Esophagus muscularis mucosa (tissue), 4 donors: ENCODE data around the gene UBE2E2.

Experiments
- EP300 ChIP-seq: sonication (generic); formaldehyde crosslinking; IDR thresholded peaks from one replicate; pipeline ENCODE4 v1.6.1; 2017; ENCODE audit warnings: antibody characterized with exemption
- POLR2A ChIP-seq: fragments of 450-650 bp; IDR thresholded peaks from one replicate; pipeline ENCODE4 v1.6.1; 2017; ENCODE audit warnings: antibody characterized with exemption, moderate library complexity, mild to moderate bottlenecking, low read depth
- POLR2AphosphoS5 ChIP-seq, 2 donors: sonication (generic); formaldehyde crosslinking; IDR thresholded peaks; one replicate each; pipeline ENCODE4 v1.6.1; 2017; ENCODE audit warnings: antibody characterized with exemption in 2 of 2
- TF ChIP-seq, protein P1 (sequence below), 3 experiments: fragments of 200-600 bp in 2 of 3; fragments of 450-650 bp in 1 of 3; sonication (generic) in 2 of 3; IDR thresholded peaks; one replicate each; pipeline ENCODE4 v1.5.1; 2017 to 2019; ENCODE audit warnings: antibody characterized with exemption in 3 of 3, mild to moderate bottlenecking in 2 of 3, moderate library complexity in 1 of 3

DNA sequence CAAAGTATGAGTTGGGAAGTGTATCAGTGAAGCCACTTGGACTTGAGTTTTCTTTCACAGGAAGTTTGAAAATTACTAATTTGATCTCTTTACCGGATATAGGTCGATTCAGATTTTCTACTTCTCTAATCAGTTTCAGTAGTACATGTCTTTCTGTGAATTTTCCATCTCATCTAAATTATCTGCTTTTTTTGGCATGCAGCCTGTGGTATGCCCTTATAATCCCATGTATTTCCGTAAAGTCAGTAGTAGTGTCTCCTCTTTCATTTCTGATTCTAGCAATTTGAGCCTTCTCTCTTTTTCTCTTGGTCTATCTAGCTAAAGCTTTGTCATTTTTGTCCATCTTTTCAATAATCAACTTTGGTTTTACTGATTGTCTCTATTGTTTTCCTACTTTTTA lies 434.2 kb downstream of the UBE2E2 start:
- TF ChIP-seq, protein P1, sequence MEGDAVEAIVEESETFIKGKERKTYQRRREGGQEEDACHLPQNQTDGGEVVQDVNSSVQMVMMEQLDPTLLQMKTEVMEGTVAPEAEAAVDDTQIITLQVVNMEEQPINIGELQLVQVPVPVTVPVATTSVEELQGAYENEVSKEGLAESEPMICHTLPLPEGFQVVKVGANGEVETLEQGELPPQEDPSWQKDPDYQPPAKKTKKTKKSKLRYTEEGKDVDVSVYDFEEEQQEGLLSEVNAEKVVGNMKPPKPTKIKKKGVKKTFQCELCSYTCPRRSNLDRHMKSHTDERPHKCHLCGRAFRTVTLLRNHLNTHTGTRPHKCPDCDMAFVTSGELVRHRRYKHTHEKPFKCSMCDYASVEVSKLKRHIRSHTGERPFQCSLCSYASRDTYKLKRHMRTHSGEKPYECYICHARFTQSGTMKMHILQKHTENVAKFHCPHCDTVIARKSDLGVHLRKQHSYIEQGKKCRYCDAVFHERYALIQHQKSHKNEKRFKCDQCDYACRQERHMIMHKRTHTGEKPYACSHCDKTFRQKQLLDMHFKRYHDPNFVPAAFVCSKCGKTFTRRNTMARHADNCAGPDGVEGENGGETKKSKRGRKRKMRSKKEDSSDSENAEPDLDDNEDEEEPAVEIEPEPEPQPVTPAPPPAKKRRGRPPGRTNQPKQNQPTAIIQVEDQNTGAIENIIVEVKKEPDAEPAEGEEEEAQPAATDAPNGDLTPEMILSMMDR (IDR thresholded peaks at IDR 0.05), result no peak
- TF ChIP-seq POLR2AphosphoS5 (IDR thresholded peaks at IDR 0.05) (no peak), POLR2A (no peak), EP300 (no peak)
